SK-N-SH (cell line): Measurements from ENCODE around the gene SIGLEC15. TPM values are rescaled to one million over a fixed set of nuclear protein-coding genes. Genes with fewer than 3 reads are reported as not detected.

Experiments
- CTCF ChIA-PET: fragments of 300-600, 350-600 bp; formaldehyde crosslinking; extraction: SDS; loops from one replicate; lab custom pipeline; 2021; lab: Yijun Ruan, JAX
- POLR2A ChIA-PET: fragments of 350-600 bp; sonication (Branson Sonifier 250); formaldehyde crosslinking; extraction: SDS; loops from one replicate; lab custom pipeline; 2020; ENCODE audit warnings: antibody characterized with exemption, inconsistent platforms; lab: Yijun Ruan, JAX
- DNase-seq: peaks from one replicate; pipeline ENCODE4 v3.0.0; 2012
- H2AFZ ChIP-seq: fragments of 200-600 bp; sonication (generic); 2 replicates; pipeline ENCODE4 v1.8.1; 2016; ENCODE audit warnings: antibody characterized with exemption, mild to moderate bottlenecking, low read depth
- H3F3A ChIP-seq: fragments of 200-600 bp; sonication (generic); replicated peaks from 2 replicates; pipeline ENCODE3; 2016; ENCODE audit warnings: antibody characterized with exemption, mild to moderate bottlenecking; ENCODE audit not compliant: insufficient read depth
- H3K27ac ChIP-seq, 2 experiments: fragments of 200-500 bp in 1 of 2; fragments of 200-600 bp in 1 of 2; sonication (Bioruptor generic) in 1 of 2; sonication (generic), shearing (Covaris generic) in 1 of 2; 2 replicates each; pipeline versions ENCODE4 v1.5.1 to v1.6.1; 2014 to 2016; ENCODE audit warnings: low read depth in 2 of 2, inconsistent platforms in 1 of 2, low read length in 1 of 2, mild to moderate bottlenecking in 1 of 2, mixed read lengths in 1 of 2
- H3K27me3 ChIP-seq: fragments of 200-600 bp; sonication (generic), shearing (Covaris generic); 2 replicates; pipeline ENCODE4 v1.6.1; 2016; ENCODE audit warnings: mixed run types; ENCODE audit not compliant: insufficient read depth
- H3K36me3 ChIP-seq, 2 experiments: fragments of 200-500 bp in 1 of 2; fragments of 200-600 bp in 1 of 2; sonication (Bioruptor generic) in 1 of 2; sonication (generic) in 1 of 2; replicated peaks in 1 of 2; 2 replicates each; pipeline versions ENCODE3 to v1.5.1; 2014 to 2016; ENCODE audit warnings: low read length in 1 of 2, mild to moderate bottlenecking in 1 of 2; ENCODE audit not compliant: insufficient read depth in 2 of 2, control insufficient read depth in 1 of 2
- H3K4me1 ChIP-seq, 2 experiments: fragments of 200-500 bp in 1 of 2; fragments of 200-600 bp in 1 of 2; sonication (Bioruptor generic) in 1 of 2; sonication (generic), shearing (Covaris generic) in 1 of 2; 2 replicates each; pipeline versions ENCODE4 v1.5.1 to v1.6.1; 2014 to 2016; ENCODE audit warnings: low read depth in 1 of 2, low read length in 1 of 2, mixed run types in 1 of 2; ENCODE audit not compliant: insufficient read depth in 2 of 2, control insufficient read depth in 1 of 2
- H3K4me2 ChIP-seq: fragments of 200-600 bp; sonication (generic), shearing (Covaris generic); 2 replicates; pipeline ENCODE4 v1.6.1; 2017; ENCODE audit warnings: mixed run types
- H3K4me3 ChIP-seq, 2 experiments: fragments of 200-500 bp in 1 of 2; fragments of 200-600 bp in 1 of 2; sonication (Bioruptor generic) in 1 of 2; sonication (generic), shearing (Covaris generic) in 1 of 2; 2 replicates each; pipeline versions ENCODE4 v1.5.1 to v1.8.1; 2014 to 2016; ENCODE audit warnings: low read depth in 2 of 2, inconsistent platforms in 1 of 2, low read length in 1 of 2, mild to moderate bottlenecking in 1 of 2, mixed read lengths in 1 of 2, moderate library complexity in 1 of 2
- H3K79me2 ChIP-seq: fragments of 200-600 bp; sonication (generic); 2 replicates; pipeline ENCODE4 v1.8.1; 2017; ENCODE audit warnings: mild to moderate bottlenecking; ENCODE audit not compliant: insufficient read depth
- H3K9ac ChIP-seq: fragments of 200-600 bp; sonication (generic); 2 replicates; pipeline ENCODE4 v1.6.1; 2017; ENCODE audit warnings: mixed run types
- H3K9me2 ChIP-seq: fragments of 200-600 bp; sonication (generic); 2 replicates; pipeline ENCODE4 v1.6.1; 2017; ENCODE audit warnings: mixed run types
- H3K9me3 ChIP-seq: fragments of 200-600 bp; sonication (generic); 2 replicates; pipeline ENCODE4 v1.6.1; 2017; ENCODE audit warnings: mixed run types, mild to moderate bottlenecking, moderate library complexity
- H4K20me1 ChIP-seq: fragments of 200-600 bp; sonication (generic); 2 replicates; pipeline ENCODE4 v1.6.1; 2017; ENCODE audit warnings: mild to moderate bottlenecking, mixed run types; ENCODE audit not compliant: insufficient read depth
- CHD2 ChIP-seq: fragments of 150-350 bp; IDR thresholded peaks from 2 replicates; pipeline ENCODE4 v1.6.1; 2018; ENCODE audit warnings: low read length; ENCODE audit not compliant: partially characterized antibody
- EP300 ChIP-seq, 2 experiments: IDR thresholded peaks; 2 replicates each; pipeline versions ENCODE4 v1.4.0 to v1.6.1; 2012; ENCODE audit warnings: borderline replicate concordance in 1 of 2, low read depth in 1 of 2, low read length in 1 of 2
- EZH2phosphoT487 ChIP-seq: fragments of 200-600 bp; sonication (generic); IDR thresholded peaks from 2 replicates; pipeline ENCODE4 v1.6.1; 2017; ENCODE audit warnings: low read depth, mixed run types, mild to moderate bottlenecking, antibody characterized with exemption, moderate library complexity, borderline replicate concordance
- FOSL2 ChIP-seq: IDR thresholded peaks from 2 replicates; pipeline ENCODE4 v1.4.0; 2012; ENCODE audit warnings: low read depth, mild to moderate bottlenecking, moderate library complexity, borderline replicate concordance
- FOXJ3 ChIP-seq: sonication (generic); formaldehyde crosslinking; IDR thresholded peaks from 2 replicates; pipeline ENCODE4 v1.5.1; 2020; ENCODE audit warnings: mild to moderate bottlenecking, missing genetic modification reagents
- FOXM1 ChIP-seq: IDR thresholded peaks from 2 replicates; pipeline ENCODE4 v1.4.0; 2012; ENCODE audit warnings: low read depth, mild to moderate bottlenecking
- GATA2 ChIP-seq: sonication (generic); formaldehyde crosslinking; IDR thresholded peaks from 2 replicates; pipeline ENCODE4 v1.5.0; 2020; ENCODE audit warnings: mild to moderate bottlenecking, missing genetic modification reagents
- IRF3 ChIP-seq: fragments of 150-350 bp; IDR thresholded peaks from 2 replicates; pipeline ENCODE4 v1.6.1; 2016; ENCODE audit warnings: mild to moderate bottlenecking, low read depth, low read length
- MEF2A ChIP-seq: IDR thresholded peaks from 2 replicates; pipeline ENCODE4 v1.4.0; 2012; ENCODE audit warnings: low read depth, borderline replicate concordance
- MXI1 ChIP-seq: IDR thresholded peaks from 2 replicates; pipeline ENCODE4 v1.6.1; 2012; ENCODE audit warnings: mild to moderate bottlenecking, low read depth, low read length, improper control_type of control experiment
- NFIC ChIP-seq: IDR thresholded peaks from 2 replicates; pipeline ENCODE4 v1.4.0; 2012; ENCODE audit warnings: borderline replicate concordance
- NRF1 ChIP-seq: IDR thresholded peaks from 2 replicates; pipeline ENCODE4 v1.6.1; 2012; ENCODE audit warnings: low read depth, mild to moderate bottlenecking, low read length
- POLR2AphosphoS5 ChIP-seq: IDR thresholded peaks from 2 replicates; pipeline ENCODE4 v1.6.1; 2012; ENCODE audit warnings: low read depth, low read length
- RAD21 ChIP-seq: IDR thresholded peaks from 2 replicates; pipeline ENCODE4 v1.6.1; 2012; ENCODE audit warnings: mild to moderate bottlenecking, low read length
- RCOR1 ChIP-seq: fragments of 150-350 bp; IDR thresholded peaks from 2 replicates; pipeline ENCODE4 v1.6.1; 2017; ENCODE audit warnings: antibody characterized with exemption, low read length
- RFX5 ChIP-seq: IDR thresholded peaks from 2 replicates; pipeline ENCODE4 v1.6.1; 2012; ENCODE audit warnings: mild to moderate bottlenecking, improper control_type of control experiment, low read length
- SIN3A ChIP-seq: IDR thresholded peaks from 2 replicates; pipeline ENCODE4 v1.6.1; 2012; ENCODE audit warnings: low read depth, mild to moderate bottlenecking, low read length, moderate library complexity, borderline replicate concordance
- SMC3 ChIP-seq: IDR thresholded peaks from 2 replicates; pipeline ENCODE4 v1.6.1; 2012; ENCODE audit warnings: low read depth, low read length, improper control_type of control experiment
- TAF1 ChIP-seq: IDR thresholded peaks from 2 replicates; pipeline ENCODE4 v1.6.1; 2012; ENCODE audit warnings: low read depth, mild to moderate bottlenecking, low read length, moderate library complexity, borderline replicate concordance
- TCF12 ChIP-seq: IDR thresholded peaks from 2 replicates; pipeline ENCODE4 v1.4.0; 2012
- TEAD4 ChIP-seq: IDR thresholded peaks from 2 replicates; pipeline ENCODE4 v1.4.0; 2012; ENCODE audit warnings: mild to moderate bottlenecking, borderline replicate concordance; ENCODE audit not compliant: insufficient read depth
- USF1 ChIP-seq: IDR thresholded peaks from 2 replicates; pipeline ENCODE4 v1.4.0; 2012; ENCODE audit warnings: low read depth, borderline replicate concordance
- USF2 ChIP-seq: fragments of 150-350 bp; IDR thresholded peaks from 2 replicates; pipeline ENCODE4 v1.6.1; 2017; ENCODE audit warnings: antibody characterized with exemption, low read length, low read depth, borderline replicate concordance
- ZBTB33 ChIP-seq: IDR thresholded peaks from 2 replicates; pipeline ENCODE4 v1.4.0; 2012; ENCODE audit warnings: low read depth, borderline replicate concordance
- WGBS: methylation state at CpG from one replicate; pipeline ENCODE4 v1.1.6; 2017; ENCODE audit warnings: low lambda C conversion rate; 5-methylcytosine and 5-hydroxymethylcytosine counted together
- polyA plus RNA-seq, 3 experiments: library from polyadenylated mRNA; depleted of rRNA; stranded (reverse); fragments of >200 nt; gene quantifications; 2 replicates each; pipeline ENCODE4 v1.2.3, GENCODE V29; 2012
- TF ChIP-seq, protein P1 (sequence below): IDR thresholded peaks from 2 replicates; pipeline ENCODE4 v1.4.0; 2012; ENCODE audit warnings: low read depth
- TF ChIP-seq, protein P2 (sequence below): IDR thresholded peaks from 2 replicates; pipeline ENCODE4; 2012

The SIGLEC15 gene
- polyA plus RNA-seq, 1 of the 3 experiments (the other 2 are of a cell fraction): 0.10 TPM

DNA sequence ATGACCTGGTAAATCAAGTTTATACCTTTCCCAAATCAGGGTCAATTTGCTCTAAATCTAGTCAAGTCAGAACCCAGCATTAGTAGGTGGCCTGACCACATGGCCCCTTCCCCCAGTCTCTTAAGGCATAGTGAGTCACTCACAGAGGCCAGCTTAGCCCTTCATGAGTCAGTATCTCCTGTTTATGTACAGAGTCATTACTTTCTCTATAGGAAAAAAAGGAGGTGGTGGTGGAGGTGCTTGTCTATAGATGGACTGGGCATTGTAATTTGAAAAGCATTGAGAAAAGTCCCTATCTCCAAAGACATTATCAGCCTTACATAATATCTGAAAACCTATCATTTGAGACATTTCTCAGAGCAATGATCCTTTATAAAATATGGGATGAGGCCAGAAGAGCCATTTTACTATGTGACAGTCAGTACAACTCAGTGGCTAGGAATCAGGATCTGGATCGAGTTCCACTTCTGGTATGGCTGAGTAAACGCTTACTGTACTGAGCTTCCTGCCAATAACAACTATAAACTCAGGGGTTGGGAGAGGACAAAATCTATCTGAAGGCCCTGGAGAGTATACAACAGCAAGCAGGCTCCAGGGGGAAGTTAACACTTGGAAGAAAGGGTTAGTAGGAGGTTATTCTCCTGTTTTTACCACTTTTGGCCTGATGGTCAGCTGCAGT lies 22.5 kb upstream of the SIGLEC15 start:
- Histone ChIP-seq H4K20me1 (no peaks in the 10 kb centered on the region), H3K27me3 (no peaks in the 10 kb centered on the region), H3K79me2 (no peaks in the 10 kb centered on the region), H3K4me3 (0 out of 4 replicates have a peak overlapping the region, but pooled peaks of 1 of the 2 experiments have one; percentile 24), H3K4me2 (peak overlapping the region; percentile 48), H2AFZ (peak overlapping the region; percentile 80), H3K27ac (peak overlapping the region in 1 of 2 experiments; percentile 100; a peak in 2 of 4 replicates), H3F3A (peaks cover 32% of the 10 kb centered on the region), H3K36me3 (peaks cover 0 to 17% of the 10 kb centered on the region in 2 experiments), H3K4me1 (peaks cover 0 to 26% of the 10 kb centered on the region in 2 experiments; a peak in 2 of 4 replicates), H3K9me2 (no peaks in the 10 kb centered on the region), H3K9ac (peak overlapping the region; percentile 65), H3K9me3 (peaks cover 16% of the 10 kb centered on the region; the same call in 1 of the 2 replicates)
- CTCF ChIA-PET: no interaction called here
- 0% methylated on average over 2 of the region's 2 CpGs for WGBS
- no peak for DNase-seq
- POLR2A ChIA-PET: no interaction called here
- TF ChIP-seq USF1 (peak; percentile 15; the same call in 1 of the 2 replicates), ZBTB33 (0 out of 2 replicates have a peak, but pooled peaks have one; percentile 59), IRF3 (no peak), RFX5 (no peak), USF2 (no peak), CHD2 (no peak), FOXJ3 (no peak), MXI1 (no peak), EZH2phosphoT487 (no peak), TEAD4 (peak; percentile 27; the same call in 1 of the 2 replicates), EP300 (IDR thresholded peaks at IDR 0.05; ENCODE audit: borderline replicate concordance in 1 of 2, low read depth in 1 of 2, low read length in 1 of 2) (peak in 1 of 2 experiments; percentile 92; a peak in 2 of 4 replicates), SMC3 (no peak), RCOR1 (no peak), RAD21 (no peak), TAF1 (no peak), TCF12 (peak; percentile 81), NFIC (peak; percentile 92), FOSL2 (peak; percentile 98), GATA2 (CRISPR knock-in tag) (no peak), FOXM1 (peak; percentile 72), POLR2AphosphoS5 (no peak; the same call in 1 of the 2 replicates), NRF1 (no peak), MEF2A (peak; percentile 60; the same call in 1 of the 2 replicates), SIN3A (no peak)
- TF ChIP-seq, protein P1, sequence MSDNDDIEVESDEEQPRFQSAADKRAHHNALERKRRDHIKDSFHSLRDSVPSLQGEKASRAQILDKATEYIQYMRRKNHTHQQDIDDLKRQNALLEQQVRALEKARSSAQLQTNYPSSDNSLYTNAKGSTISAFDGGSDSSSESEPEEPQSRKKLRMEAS: peak; percentile 88
- TF ChIP-seq, protein P2, sequence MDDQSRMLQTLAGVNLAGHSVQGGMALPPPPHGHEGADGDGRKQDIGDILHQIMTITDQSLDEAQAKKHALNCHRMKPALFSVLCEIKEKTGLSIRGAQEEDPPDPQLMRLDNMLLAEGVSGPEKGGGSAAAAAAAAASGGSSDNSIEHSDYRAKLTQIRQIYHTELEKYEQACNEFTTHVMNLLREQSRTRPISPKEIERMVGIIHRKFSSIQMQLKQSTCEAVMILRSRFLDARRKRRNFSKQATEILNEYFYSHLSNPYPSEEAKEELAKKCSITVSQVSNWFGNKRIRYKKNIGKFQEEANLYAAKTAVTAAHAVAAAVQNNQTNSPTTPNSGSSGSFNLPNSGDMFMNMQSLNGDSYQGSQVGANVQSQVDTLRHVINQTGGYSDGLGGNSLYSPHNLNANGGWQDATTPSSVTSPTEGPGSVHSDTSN: peak; percentile 67; the same call in 1 of the 2 replicates
